Psoas muscle (tissue), 8 donors: Measurements from ENCODE around the gene STX4. TPM values are rescaled to one million over a fixed set of nuclear protein-coding genes. Genes with fewer than 3 reads are reported as not detected.

Experiments
- ATAC-seq, 4 donors: fragments of 200-7000 bp; cut with Tn5 transposase; one replicate each; pipeline ENCODE4 v1.9.1; 2020; ENCODE audit warnings: moderate library complexity in 3 of 4, mild to moderate bottlenecking in 2 of 4
- DNase-seq, 2 donors: peaks; one replicate each; pipeline ENCODE4 v3.0.0-alpha.2; 2020
- H3K27ac ChIP-seq: fragments of 200-600 bp; one replicate; pipeline ENCODE4 v1.8.0; 2022
- H3K27me3 ChIP-seq, 3 donors: fragments of 200-600 bp in 1 of 3; one replicate each; pipeline versions ENCODE4 v1.6.1 to v1.8.0; 2013 to 2022; ENCODE audit warnings: low read length in 2 of 3, mild to moderate bottlenecking in 2 of 3, moderate library complexity in 1 of 3; ENCODE audit not compliant: insufficient read depth in 3 of 3
- H3K36me3 ChIP-seq, 2 donors: fragments of 200-600 bp in 1 of 2; one replicate each; pipeline versions ENCODE4 v1.6.1 to v1.8.0; 2013 to 2022; ENCODE audit warnings: low read depth in 1 of 2, mild to moderate bottlenecking in 1 of 2, moderate library complexity in 1 of 2; ENCODE audit not compliant: insufficient read depth in 1 of 2
- H3K4me1 ChIP-seq: fragments of 200-600 bp; one replicate; pipeline ENCODE4 v1.8.0; 2022
- H3K4me3 ChIP-seq: fragments of 200-600 bp; one replicate; pipeline ENCODE4 v1.8.0; 2022; ENCODE audit warnings: mild to moderate bottlenecking
- H3K9me3 ChIP-seq: fragments of 200-600 bp; one replicate; pipeline ENCODE4 v1.8.0; 2022
- WGBS, 3 donors: extraction: QIAGEN DNeasy Blood & Tissue Kit; methylation state at CpG; one replicate each; pipeline versions ENCODE4 v1.1.6 to v1.1.7; 2013; 5-methylcytosine and 5-hydroxymethylcytosine counted together
- intact Hi-C, 2 donors: fragments of 100-400 bp; cut with DNase I; formaldehyde crosslinking; loops; one replicate each; pipeline versions ENCODE4 v1.11.0 to v1.14.2; 2022
- polyA plus RNA-seq, 3 donors: library from polyadenylated mRNA; stranded (reverse); fragments of 200-250 nt; gene quantifications; one replicate each; pipeline ENCODE4 v1.2.3, GENCODE V29; 2013
- total RNA-seq, 4 donors: library from RNA; stranded (reverse); fragmentation: NEBNext Ultra II Directional in 2 of 4; extraction: Animal tissue kit (Norgen Biotek cat#: 25700) in 2 of 4; gene quantifications; one replicate each; pipeline versions ENCODE4 v1.2.1 to v1.2.4, GENCODE V29; 2021 to 2023
- TF ChIP-seq, protein P1 (sequence below): fragments of 200-600 bp; IDR thresholded peaks from one replicate; pipeline ENCODE4 v1.8.0; 2022; ENCODE audit warnings: antibody characterized with exemption
- donor health status: healthy with polysubstance abuse.
- donor health status: DM: no; HTN: no; CAD: no; lungs with moderate emphysema.
- donor health status: Bipolar disorder and iron deficiency.
- donor health status: healthy.
- donor health status: DM: yes; HTN: yes; CAD: no.
- donor health status: DM: no; HTN: no; CAD: no.
- donor health status: DM: no; HTN: no; CAD: no.
- donor health status: DM: yes; HTN: yes; CAD: no.

STX4 gene
- total and polyA plus RNA-seq, 7 donors, result 47.6 to 123 (median 57.8) TPM

DNA sequence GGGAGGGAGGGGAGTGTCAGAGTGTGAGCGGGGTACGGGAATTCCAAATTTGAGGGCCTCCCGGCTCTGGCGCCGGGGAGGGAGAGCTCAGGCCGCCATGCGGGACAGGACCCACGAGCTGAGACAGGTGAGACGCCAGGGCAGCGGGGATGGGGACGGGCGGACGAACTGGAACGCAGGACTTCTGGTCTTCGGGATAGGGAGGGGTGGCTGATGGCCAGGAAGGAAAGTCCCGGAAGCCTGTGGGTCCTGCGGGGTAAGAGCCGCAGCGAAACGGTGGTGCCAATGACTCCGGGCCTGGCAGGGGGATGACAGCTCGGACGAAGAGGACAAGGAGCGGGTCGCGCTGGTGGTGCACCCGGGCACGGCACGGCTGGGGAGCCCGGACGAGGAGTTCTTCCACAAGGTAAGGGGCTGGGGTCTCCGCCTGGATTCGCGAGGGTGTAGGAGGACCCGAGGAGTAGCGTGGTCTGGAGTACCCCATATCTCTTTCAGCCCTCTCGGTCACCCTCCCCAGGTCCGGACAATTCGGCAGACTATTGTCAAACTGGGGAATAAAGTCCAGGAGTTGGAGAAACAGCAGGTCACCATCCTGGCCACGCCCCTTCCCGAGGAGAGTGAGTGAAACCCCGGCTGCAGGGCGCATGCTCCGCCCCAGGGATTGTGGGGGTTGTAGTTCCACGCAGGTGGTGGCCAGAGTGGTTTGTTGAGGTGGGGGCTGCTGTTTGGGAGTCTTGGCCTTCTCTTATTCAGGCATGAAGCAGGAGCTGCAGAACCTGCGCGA lies 543 bp downstream of the STX4 start:
- Histone ChIP-seq H3K36me3 (peaks cover 4 to 45% of the 10 kb centered on the region in 2 donors), H3K4me3 (peak overlapping the region; percentile 85), H3K27me3 (no peaks in the 10 kb centered on the region), H3K27ac (peak overlapping the region; percentile 96), H3K9me3 (no peaks in the 10 kb centered on the region), H3K4me1 (peaks cover 10% of the 10 kb centered on the region)
- ATAC-seq (peak; percentile 74 to 87 (median 79)), DNase-seq (peak; percentile 93 to 96)
- TF ChIP-seq, protein P1, sequence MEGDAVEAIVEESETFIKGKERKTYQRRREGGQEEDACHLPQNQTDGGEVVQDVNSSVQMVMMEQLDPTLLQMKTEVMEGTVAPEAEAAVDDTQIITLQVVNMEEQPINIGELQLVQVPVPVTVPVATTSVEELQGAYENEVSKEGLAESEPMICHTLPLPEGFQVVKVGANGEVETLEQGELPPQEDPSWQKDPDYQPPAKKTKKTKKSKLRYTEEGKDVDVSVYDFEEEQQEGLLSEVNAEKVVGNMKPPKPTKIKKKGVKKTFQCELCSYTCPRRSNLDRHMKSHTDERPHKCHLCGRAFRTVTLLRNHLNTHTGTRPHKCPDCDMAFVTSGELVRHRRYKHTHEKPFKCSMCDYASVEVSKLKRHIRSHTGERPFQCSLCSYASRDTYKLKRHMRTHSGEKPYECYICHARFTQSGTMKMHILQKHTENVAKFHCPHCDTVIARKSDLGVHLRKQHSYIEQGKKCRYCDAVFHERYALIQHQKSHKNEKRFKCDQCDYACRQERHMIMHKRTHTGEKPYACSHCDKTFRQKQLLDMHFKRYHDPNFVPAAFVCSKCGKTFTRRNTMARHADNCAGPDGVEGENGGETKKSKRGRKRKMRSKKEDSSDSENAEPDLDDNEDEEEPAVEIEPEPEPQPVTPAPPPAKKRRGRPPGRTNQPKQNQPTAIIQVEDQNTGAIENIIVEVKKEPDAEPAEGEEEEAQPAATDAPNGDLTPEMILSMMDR, result no peak
- 1% methylated on average over 47 of the region's 47 CpGs for WGBS, 3 donors
- intact Hi-C loops, result loop anchor here (2.0 to 5.0 kb wide), 2 partner anchors 37 to 39 kb away; no protein-coding TSS in a partner anchor

GRCh38 chr16:31036691-31037090 lies 3.3 kb downstream of the STX4 start:
- Histone ChIP-seq H3K9me3 (no peaks in the 10 kb centered on the region), H3K4me1 (peaks cover 10% of the 10 kb centered on the region), H3K27me3 (no peaks in the 10 kb centered on the region), H3K36me3 (peaks cover 4 to 70% of the 10 kb centered on the region in 2 donors), H3K27ac (no peak overlapping the region), H3K4me3 (no peak overlapping the region)
- intact Hi-C loops, result no loop called here
- no peak for DNase-seq
- WGBS, 3 donors, result 42 to 63% (median 51%) methylated on average over 2 of the region's 2 CpGs
- TF ChIP-seq, protein P1, result no peak
- ATAC-seq, result no peak

- ATAC-seq, result no peak
- Histone ChIP-seq H3K36me3 (peaks cover 10 to 89% of the 10 kb centered on the region in 2 donors), H3K9me3 (no peaks in the 10 kb centered on the region), H3K27me3 (no peaks in the 10 kb centered on the region), H3K27ac (no peak overlapping the region), H3K4me3 (no peak overlapping the region), H3K4me1 (peaks cover 10% of the 10 kb centered on the region)
- intact Hi-C loops, result no loop called here
- TF ChIP-seq, protein P1, result no peak
- DNase-seq, result no peak
- WGBS, 3 donors, result 89 to 100% (median 93%) methylated on average over 2 of the region's 2 CpGs
Observed at GRCh38 chr16:31038993-31039392, 5.6 kb downstream of the STX4 start.

- H3K27me3 ChIP-seq, result no peaks in the 10 kb centered on the region
- intact Hi-C loops, result no loop called here
- peaks cover 8 to 59% of the 10 kb centered on the region in 2 donors for H3K36me3 ChIP-seq
Observed at GRCh38 chr16:31042866-31043265, 9.5 kb downstream of the STX4 start.

More at GRCh38 chr16:31042866-31043265, 9.5 kb downstream of the STX4 start:
- Histone ChIP-seq H3K4me3 (no peak overlapping the region), H3K9me3 (no peaks in the 10 kb centered on the region), H3K4me1 (no peaks in the 10 kb centered on the region), H3K27ac (no peak overlapping the region)
- ATAC-seq, result no peak
- TF ChIP-seq, protein P1, result no peak
- 84 to 90% (median 89%) methylated on average over 10 of the region's 10 CpGs for WGBS, 3 donors
- no peak for DNase-seq
